HG03108 (cell line): ENCODE results near the gene GVQW3.

Source experiments
- ATAC-seq: cut with Tn5 transposase; IDR thresholded peaks from one replicate; pipeline ENCODE4 v1.9.1; 2021; ENCODE audit warnings: moderate library complexity; ENCODE audit not compliant: unreplicated experiment

GVQW3 gene

DNA sequence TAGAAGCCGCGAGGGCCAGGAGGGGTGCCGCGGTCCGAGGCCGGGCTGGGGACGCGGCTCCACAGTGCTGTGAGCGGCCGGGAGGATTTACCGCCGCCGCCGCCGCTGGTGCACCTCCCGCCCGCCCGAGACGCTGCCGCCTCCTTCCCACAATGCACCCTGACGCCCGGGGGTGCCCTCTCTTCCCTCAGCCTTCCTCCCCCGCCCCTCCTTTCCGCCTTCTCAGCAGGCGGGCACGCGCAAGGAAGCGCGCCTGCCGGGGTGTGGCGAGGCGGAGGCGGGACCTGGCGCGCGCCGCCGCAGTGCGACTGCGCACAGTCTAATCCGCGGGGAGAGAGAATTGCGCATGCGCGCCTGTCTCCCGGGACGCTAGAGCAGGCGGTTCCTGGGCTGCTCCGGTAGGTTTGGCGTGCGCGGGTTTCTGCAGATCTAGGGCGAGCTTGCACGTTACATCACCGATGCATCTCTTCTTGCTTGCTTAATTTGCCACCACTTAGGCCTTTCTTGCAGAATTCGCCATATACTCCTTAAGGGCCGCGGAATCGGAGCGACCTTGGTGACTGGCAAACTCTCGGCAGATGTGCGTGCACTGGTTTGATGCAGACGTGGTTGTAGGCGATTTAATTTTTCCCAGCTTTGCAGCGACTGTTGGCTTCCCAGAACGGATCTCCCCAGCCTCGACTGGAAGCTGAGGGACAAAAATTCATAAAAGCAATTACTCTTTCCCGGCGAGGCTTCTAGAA, at the start of gene GVQW3, which contains the start of gene THAP12:
Gene GVQW3, plus strand, starts transcription at position 347 of the 743 bp plus-strand sequence. CDS start 506 bp downstream, outside the sequence.
Gene THAP12, minus strand, starts transcription at position 156 of the 743 bp plus-strand sequence. CDS start 296 bp downstream, outside the sequence.
- ATAC-seq, result peak; percentile 73

GRCh38 chr11:76334826-76335389, 46.2 kb upstream of the GVQW3 start:
- no peak for ATAC-seq

GRCh38 chr11:76335842-76336241, 45.3 kb upstream of the GVQW3 start:
- ATAC-seq, result no peak

DNA sequence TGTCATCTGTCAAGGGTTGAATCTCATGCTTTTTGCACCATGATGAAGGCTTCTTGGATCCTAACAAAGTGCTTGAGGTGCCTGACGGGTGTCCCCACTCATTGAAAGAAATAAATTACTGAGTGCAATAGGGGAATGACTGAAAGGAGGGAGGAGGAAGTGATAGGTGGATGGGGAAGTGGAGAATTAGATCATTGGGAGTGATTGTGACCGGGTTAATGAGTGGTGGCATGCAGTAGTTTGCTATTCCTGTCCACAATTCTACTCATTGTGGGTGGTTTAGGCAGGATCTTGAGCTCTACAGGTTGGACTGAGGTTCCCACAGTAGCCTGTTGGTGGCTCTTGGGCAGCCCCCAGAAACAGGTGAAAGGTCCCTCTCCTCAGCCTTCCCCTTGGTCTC, 44.5 kb upstream of the GVQW3 start:
- ATAC-seq, result no peak

DNA sequence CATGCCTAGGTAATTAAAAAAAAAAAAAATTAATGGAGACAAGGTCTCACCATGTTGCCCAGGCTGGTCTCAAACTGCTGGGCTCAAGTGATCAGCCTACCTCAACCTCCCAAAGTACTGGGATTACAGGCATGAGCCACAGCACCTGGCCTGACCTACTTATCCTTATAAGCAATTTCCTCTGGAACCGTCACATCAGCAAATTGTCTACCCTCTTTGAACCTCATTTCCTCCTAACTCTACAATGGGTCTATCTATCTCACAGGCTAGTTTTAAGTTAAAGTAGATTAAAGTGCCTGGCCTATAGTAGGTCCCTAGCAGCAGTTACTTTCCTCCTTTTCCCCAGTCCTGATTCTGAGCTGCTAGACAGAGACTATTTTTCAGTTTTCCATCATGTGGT, 43.7 kb upstream of the GVQW3 start:
- no peak for ATAC-seq

DNA sequence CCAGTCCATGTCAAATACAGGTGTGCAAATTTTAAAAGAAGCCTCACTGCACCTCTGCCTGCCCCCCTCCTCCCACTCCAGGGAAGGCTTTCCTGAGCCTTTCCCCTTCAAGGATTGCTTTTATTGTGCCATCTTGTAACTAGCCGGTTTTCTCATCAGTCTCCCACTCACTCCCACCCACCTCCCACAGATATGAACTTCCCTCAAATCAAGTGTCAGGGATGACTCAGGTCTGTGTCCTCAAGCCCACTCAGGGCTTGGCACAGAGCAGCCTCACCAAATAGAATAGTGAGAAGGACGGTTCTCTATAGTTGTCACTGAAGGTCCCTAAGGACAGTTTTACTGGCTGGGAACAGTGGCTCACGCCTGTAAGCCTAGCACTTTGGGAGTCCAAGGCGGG, 43.2 kb upstream of the GVQW3 start:
- no peak for ATAC-seq

DNA sequence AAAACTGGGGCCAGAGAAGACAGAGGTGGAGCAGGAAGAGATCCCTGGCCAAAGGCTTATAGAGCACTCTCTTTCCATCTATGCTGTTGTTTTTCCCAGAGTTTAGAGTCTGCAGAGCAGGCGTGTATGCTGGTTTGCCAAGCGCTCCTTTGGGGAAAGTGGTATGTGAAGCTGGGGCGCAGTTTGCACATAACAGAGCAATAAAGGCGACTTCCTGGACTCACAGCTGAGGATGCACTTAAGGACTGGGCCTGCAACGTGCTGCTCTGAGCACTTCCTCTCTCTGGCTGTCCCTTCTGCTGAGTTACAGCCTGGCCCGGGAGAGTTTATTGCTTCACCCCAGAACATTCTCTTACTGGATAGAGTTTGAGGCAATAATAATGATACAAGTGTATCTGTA, 41.9 kb upstream of the GVQW3 start:
- no peak for ATAC-seq

GRCh38 chr11:76347466-76347865, 33.7 kb upstream of the GVQW3 start:
- no peak for ATAC-seq

GRCh38 chr11:76348348-76348747, 32.8 kb upstream of the GVQW3 start:
- no peak for ATAC-seq

- no peak for ATAC-seq
Observed at GRCh38 chr11:76355172-76355571, 26.0 kb upstream of the GVQW3 start.

GRCh38 chr11:76361374-76361773, 19.7 kb upstream of the GVQW3 start:
- ATAC-seq, result no peak

DNA sequence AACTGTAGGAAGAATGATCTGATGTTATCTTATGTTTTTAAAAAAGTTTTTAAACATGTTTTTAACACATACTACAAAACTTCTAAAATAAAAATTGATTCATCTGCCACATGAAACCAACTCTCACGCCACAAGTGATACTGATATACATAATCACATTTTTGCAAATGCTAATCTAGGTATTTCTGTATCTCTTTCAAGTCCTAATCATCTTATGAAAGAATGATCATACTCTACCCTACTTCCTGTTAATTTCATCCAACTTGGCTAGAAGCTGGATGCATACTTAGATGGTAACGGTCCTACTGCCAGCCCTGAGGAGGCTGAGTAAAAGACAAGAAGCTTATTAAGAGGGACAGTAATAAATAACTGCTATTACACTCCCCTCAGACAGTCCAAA, 19.3 kb upstream of the GVQW3 start:
- ATAC-seq, result no peak

DNA sequence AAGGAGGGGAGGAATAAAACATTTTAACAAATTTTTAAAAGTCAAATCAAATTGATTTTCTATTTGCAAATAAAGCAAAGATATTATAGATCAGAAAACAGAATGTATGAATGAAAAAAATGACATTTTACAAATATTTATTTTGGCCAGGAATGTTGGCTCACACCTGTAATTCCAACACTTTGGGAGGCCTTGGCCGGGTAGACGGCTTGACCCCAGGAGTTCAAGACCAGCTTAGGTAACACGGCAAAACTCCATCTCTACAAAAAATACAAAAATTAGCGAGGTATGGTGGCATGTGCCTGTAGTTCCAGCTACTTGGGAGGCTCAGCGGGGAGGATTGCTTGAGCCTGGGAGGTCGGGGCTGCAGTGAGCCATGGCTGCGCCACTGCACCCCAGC, 18.4 kb upstream of the GVQW3 start:
- no peak for ATAC-seq

DNA sequence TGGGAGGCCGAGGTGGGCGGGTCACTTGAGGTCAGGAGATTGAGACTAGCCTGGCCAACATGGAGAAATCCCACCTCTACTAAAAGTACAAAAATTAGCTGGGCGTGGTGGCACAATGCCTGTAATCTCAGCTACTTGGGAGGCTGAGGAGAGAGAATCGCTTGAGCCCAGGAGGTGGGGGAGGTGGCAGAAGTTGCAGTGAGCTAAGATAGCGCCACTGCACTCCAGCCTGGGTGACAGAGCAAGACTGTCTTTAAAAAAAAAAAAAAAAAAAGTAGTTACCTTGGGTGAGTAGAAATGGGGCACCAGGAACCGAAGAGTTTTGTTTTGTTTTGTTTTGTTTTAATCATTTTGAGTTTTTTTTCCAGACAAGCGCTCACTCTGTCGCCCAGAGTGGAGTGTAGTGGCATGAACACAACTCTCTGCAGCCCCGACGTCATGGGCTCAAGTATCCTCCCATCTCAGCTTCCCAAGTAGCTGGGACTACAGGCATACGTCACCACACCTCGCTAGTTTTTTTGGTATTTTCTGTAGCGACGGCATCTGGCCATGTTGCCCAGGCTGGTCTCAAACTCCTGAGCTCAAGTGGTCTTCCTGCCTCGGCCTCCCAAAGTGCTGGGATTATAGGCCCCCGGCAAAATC, 16.0 kb upstream of the GVQW3 start:
- no peak for ATAC-seq

- no peak for ATAC-seq
Observed at GRCh38 chr11:76368490-76368889, 12.6 kb upstream of the GVQW3 start.

DNA sequence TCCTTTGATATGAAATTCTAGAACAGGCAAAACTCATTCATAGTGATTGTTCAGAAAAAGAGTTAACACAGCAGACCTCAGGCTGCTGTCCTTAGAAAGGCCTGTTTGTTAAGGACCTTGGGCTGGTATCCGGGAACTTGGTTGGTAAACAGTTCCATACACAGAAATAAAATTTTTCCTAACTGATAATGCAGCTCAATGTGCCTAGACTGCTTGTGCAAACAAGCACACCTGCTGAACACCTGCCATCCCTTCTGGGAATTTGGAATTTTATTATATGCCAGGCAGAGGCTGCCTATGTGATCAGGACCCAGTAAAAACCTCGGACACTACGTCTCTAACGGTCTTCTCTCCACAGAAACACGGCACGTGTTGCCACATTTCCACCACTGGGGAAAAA, 11.7 kb upstream of the GVQW3 start:
- ATAC-seq, result no peak

- peak; percentile 61 for ATAC-seq
Observed at GRCh38 chr11:76371170-76371569, 10.0 kb upstream of the GVQW3 start.

DNA sequence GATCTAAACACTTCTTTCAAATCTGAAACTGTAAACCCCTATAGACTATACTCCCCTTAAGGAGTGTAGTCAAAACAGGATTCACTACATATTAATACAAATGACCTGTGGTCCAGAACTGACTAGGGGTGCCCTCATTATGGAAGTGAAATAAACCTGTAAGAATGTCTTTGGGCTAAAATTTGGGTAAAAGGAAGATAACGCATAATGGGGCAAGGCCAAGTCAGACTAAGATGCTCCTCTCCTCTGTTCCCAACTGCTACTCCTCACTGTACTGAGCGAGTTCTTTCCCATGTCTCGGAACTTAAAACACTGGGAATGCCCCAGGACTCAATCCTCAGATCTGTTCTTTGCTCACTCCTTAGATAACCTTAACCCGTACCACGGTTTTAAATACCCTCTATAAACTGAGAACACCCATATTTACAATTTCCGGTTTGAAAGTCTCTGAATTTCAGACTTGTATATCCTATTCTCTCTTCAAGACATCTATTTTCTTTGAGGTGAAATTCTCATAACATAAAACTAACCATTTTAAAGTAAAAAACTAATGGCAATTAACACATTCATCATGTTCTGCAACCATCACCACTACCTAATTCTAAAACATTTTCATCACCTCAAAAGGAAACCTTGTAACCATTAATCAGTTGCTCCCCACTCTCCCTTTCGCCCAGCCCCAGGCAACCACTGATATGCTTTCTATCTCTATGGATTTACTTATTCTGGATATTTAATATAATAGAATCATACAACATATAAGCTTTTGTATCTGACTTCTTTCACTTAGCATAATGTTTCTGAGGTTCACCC, 4.2 kb upstream of the GVQW3 start:
- ATAC-seq, result no peak

DNA sequence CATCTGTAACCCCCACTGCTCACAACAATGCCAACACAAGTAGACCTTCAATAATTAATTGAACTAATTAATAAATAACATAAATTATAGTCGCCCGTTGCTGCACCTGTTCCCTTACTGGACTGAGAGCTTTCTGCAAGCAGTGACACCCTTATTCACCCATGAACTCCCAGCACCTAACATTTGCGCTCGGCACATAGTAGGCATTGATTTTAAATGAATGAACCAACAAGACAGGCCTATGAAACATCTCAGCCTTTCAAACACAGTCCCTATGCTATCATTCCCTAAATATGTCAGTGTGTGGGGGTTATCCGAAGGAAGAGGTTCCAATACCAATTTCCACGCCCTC, 1.3 kb upstream of the GVQW3 start:
- ATAC-seq, result no peak

DNA sequence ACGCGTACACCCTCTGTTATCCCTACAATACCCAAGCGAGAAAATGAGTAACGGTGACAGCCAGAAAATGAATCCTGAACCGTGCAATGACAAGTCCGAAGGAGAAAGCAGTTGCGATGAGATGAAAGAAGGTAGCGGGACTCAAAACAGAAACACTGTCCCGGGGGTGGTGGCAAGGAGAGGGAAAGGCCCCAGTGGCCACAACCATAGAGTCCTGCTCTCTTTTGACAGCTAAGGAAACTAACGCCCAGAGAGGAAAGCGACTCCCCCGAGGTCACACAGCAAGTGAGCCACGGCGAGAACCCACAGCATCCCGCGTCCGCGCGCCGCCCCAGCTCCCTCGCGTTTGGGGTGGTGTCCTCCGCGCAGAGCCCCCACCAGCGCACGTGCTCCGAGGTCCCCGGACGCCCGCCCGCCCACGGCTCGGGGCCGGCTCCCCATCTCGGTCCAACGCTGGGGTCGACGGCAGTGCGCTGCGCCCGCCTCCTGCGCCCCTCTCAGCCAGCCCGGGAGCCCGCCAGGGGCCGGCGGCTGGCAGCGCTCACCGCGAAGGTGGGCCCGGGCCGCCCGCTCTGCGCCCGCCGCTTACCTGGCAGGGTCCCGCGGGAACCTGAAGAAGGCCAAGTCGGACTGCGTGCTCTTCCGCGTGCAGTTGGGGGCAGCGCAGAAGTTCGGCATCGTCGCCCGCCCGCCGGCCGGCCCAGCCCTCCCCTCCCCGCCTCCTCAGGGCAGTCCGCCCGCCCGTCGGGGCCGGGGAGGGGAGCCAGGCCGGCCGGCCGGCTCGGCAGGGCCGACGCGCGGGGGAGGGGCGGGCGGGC, 755 bp upstream of the GVQW3 start:
- ATAC-seq, result peak; percentile 1

DNA sequence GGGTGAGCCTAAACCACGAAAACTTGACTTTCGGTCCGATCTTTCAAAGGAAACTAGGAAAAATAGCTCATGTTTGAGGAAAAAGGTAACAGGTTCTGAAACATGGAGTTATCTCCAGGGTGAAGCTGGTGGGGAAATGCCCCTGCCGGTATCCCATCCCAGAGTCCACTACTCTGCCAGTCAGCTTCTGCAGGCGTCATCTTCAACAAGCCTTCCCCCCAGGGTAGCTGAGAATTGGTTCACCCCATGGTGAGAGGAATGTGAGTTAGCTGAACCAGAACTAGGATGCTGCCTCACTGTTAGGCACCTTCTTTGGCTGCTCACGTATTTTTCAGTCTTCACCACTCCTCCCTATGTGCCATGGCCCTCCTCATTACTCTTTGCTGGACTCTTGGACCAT, 1.1 kb downstream of the GVQW3 start:
- ATAC-seq, result no peak
